Measurements from ENCODE around the gene TVP23A.

TVP23A gene

GRCh38 chr16:10753670-10754069, 64.9 kb downstream of the TVP23A start:
- Histone ChIP-seq H3K27ac (no peak overlapping the region), H3K27me3 (no peaks in the 10 kb centered on the region), H3K4me1 (ENCODE audit: control insufficient read depth in 1 of 2, insufficient read depth in 1 of 2, low read depth in 1 of 2, low read length in 1 of 2) (no peaks in the 10 kb centered on the region), H3K4me3 (ENCODE audit: low read depth in 1 of 2, low read length in 1 of 2) (no peak overlapping the region), H3K36me3 (peaks cover 85% of the 10 kb centered on the region), H3K9me3 (no peaks in the 10 kb centered on the region)
- TF ChIP-seq CTCF (IDR thresholded peaks at IDR 0.05) = no peak

- Histone ChIP-seq H3K4me1 (ENCODE audit: control insufficient read depth in 1 of 2, insufficient read depth in 1 of 2, low read depth in 1 of 2, low read length in 1 of 2) (no peaks in the 10 kb centered on the region), H3K27ac (no peak overlapping the region), H3K9me3 (no peaks in the 10 kb centered on the region), H3K36me3 (peaks cover 85% of the 10 kb centered on the region), H3K4me3 (ENCODE audit: low read depth in 1 of 2, low read length in 1 of 2) (no peak overlapping the region), H3K27me3 (no peaks in the 10 kb centered on the region)
- TF ChIP-seq CTCF (IDR thresholded peaks at IDR 0.05) = no peak
These were observed 65.6 kb downstream of the TVP23A start for GRCh38 chr16:10752843-10753523.

- no peak overlapping the region for H3K27ac ChIP-seq
- H3K9me3 ChIP-seq = no peaks in the 10 kb centered on the region
- no peaks in the 10 kb centered on the region for H3K4me1 ChIP-seq (ENCODE audit: control insufficient read depth in 1 of 2, insufficient read depth in 1 of 2, low read depth in 1 of 2, low read length in 1 of 2)
- H3K4me3 ChIP-seq (ENCODE audit: low read depth in 1 of 2, low read length in 1 of 2) = no peak overlapping the region
- no peaks in the 10 kb centered on the region for H3K27me3 ChIP-seq
- H3K36me3 ChIP-seq = peaks cover 73% of the 10 kb centered on the region
- no peak for TF ChIP-seq CTCF (IDR thresholded peaks at IDR 0.05)
These were observed 67.3 kb downstream of the TVP23A start for GRCh38 chr16:10751291-10751697.

GRCh38 chr16:10750793-10751192, 67.8 kb downstream of the TVP23A start:
- Histone ChIP-seq H3K4me1 (ENCODE audit: control insufficient read depth in 1 of 2, insufficient read depth in 1 of 2, low read depth in 1 of 2, low read length in 1 of 2) (no peaks in the 10 kb centered on the region), H3K4me3 (ENCODE audit: low read depth in 1 of 2, low read length in 1 of 2) (no peak overlapping the region), H3K27me3 (no peaks in the 10 kb centered on the region), H3K27ac (no peak overlapping the region), H3K36me3 (peaks cover 70% of the 10 kb centered on the region), H3K9me3 (no peaks in the 10 kb centered on the region)
- TF ChIP-seq CTCF (IDR thresholded peaks at IDR 0.05) = no peak

GRCh38 chr16:10745841-10746240, 72.8 kb downstream of the TVP23A start:
- Histone ChIP-seq H3K27me3 (no peaks in the 10 kb centered on the region), H3K36me3 (peaks cover 34% of the 10 kb centered on the region), H3K4me3 (ENCODE audit: low read depth in 1 of 2, low read length in 1 of 2) (no peak overlapping the region), H3K4me1 (ENCODE audit: control insufficient read depth in 1 of 2, insufficient read depth in 1 of 2, low read depth in 1 of 2, low read length in 1 of 2) (peaks cover 11 to 16% of the 10 kb centered on the region in 2 experiments), H3K9me3 (no peaks in the 10 kb centered on the region), H3K27ac (no peak overlapping the region)
- TF ChIP-seq CTCF (IDR thresholded peaks at IDR 0.05) = no peak
